Measurements from ENCODE around the gene OR6S1.
"Not testable (repeated sequence)": the region's sequence is repeated elsewhere in the genome, so short reads cannot be mapped to it uniquely, and the experiment has no call there.

OR6S1 gene

GRCh38 chr14:20631880-20632389 is 9.6 kb downstream of the OR6S1 start:
- DNase-seq (ENCODE audit: low read depth in 2 of 3, low spot score in 1 of 3): no peak

- peak in 2 of 3 donors; percentile 52 to 70 for DNase-seq (ENCODE audit: low read depth in 2 of 3, low spot score in 1 of 3)
Observed at GRCh38 chr14:20631023-20631879, 10.2 kb downstream of the OR6S1 start.

- DNase-seq (ENCODE audit: low read depth in 2 of 3, low spot score in 1 of 3): peak in 2 of 3 donors; percentile 44 to 55
Observed at GRCh38 chr14:20630340-20631022, 11.0 kb downstream of the OR6S1 start.

GRCh38 chr14:20628063-20628854 is 13.2 kb downstream of the OR6S1 start:
- DNase-seq (ENCODE audit: low read depth in 2 of 3, low spot score in 1 of 3): no peak

- no peak for DNase-seq (ENCODE audit: low read depth in 2 of 3, low spot score in 1 of 3)
Observed at GRCh38 chr14:20627346-20628027, 14.0 kb downstream of the OR6S1 start.

- DNase-seq (ENCODE audit: low read depth in 2 of 3, low spot score in 1 of 3): no peak
Observed at GRCh38 chr14:20626274-20626673, 15.2 kb downstream of the OR6S1 start.

- DNase-seq (ENCODE audit: low read depth in 2 of 3, low spot score in 1 of 3): peak in 2 of 3 donors; percentile 27 to 37
Observed at GRCh38 chr14:20624495-20625070, 16.9 kb downstream of the OR6S1 start.

GRCh38 chr14:20623798-20624197 is 17.7 kb downstream of the OR6S1 start:
- DNase-seq (ENCODE audit: low read depth in 2 of 3, low spot score in 1 of 3): no peak

- no peak for DNase-seq (ENCODE audit: low read depth in 2 of 3, low spot score in 1 of 3)
Observed at GRCh38 chr14:20622816-20623291, 18.6 kb downstream of the OR6S1 start.

- DNase-seq (ENCODE audit: low read depth in 2 of 3, low spot score in 1 of 3): no peak
Observed at GRCh38 chr14:20620798-20621478, 20.6 kb downstream of the OR6S1 start.

GRCh38 chr14:20619688-20620087 is 21.8 kb downstream of the OR6S1 start:
- not testable (repeated sequence) for DNase-seq (ENCODE audit: low read depth in 2 of 3, low spot score in 1 of 3)

GRCh38 chr14:20618271-20618749 is 23.2 kb downstream of the OR6S1 start:
- DNase-seq (ENCODE audit: low read depth in 2 of 3, low spot score in 1 of 3): no peak

GRCh38 chr14:20617138-20618003 is 24.1 kb downstream of the OR6S1 start:
- no peak for DNase-seq (ENCODE audit: low read depth in 2 of 3, low spot score in 1 of 3)

- no peak for DNase-seq (ENCODE audit: low read depth in 2 of 3, low spot score in 1 of 3)
Observed at GRCh38 chr14:20615996-20616395, 25.5 kb downstream of the OR6S1 start.

GRCh38 chr14:20614038-20614840 is 27.3 kb downstream of the OR6S1 start:
- DNase-seq (ENCODE audit: low read depth in 2 of 3, low spot score in 1 of 3): no peak

- peak; percentile 79 to 91 (median 88) for DNase-seq (ENCODE audit: low read depth in 2 of 3, low spot score in 1 of 3)
Observed at GRCh38 chr14:20613094-20614037, 28.1 kb downstream of the OR6S1 start.

- DNase-seq (ENCODE audit: low read depth in 2 of 3, low spot score in 1 of 3): no peak
Observed at GRCh38 chr14:20612403-20612802, 29.1 kb downstream of the OR6S1 start.

Measured in stimulated activated CD4-positive, alpha-beta T cell treated with anti-CD3 and anti-CD28 coated beads, Interleukin-12 subunit alpha, Interleukin-12 subunit beta, amount 100 ng/mL, for 48 hours (primary cell).